Measurements from ENCODE around the gene KLC1. TPM values are rescaled to one million over a fixed set of nuclear protein-coding genes. Genes with fewer than 3 reads are reported as not detected.

Gene KLC1
- total and polyA plus RNA-seq, 2 donors (not counting 1 experiment from before 2014, with no cell fraction given) = 102 to 243 TPM

DNA sequence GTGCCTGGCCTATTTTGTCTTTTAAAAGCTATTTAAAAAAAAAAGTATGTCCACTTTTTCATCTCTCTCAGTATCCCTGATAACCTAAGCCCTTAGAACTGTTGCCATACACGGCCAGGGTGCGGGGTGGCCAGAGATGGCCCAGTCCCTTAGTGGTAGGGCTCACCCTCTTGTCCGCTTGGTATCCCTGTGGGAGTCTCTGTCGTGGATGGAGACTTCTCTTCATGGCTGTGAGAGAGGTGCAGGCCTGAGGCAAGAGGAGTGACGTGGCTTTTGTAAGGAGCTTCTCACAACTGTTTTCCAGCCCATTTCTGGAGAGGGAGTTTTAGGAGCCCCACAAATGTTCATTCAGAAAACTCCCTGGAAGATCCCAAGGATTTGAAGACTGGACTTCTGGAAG is 59.4 kb downstream of the KLC1 start:
- TF ChIP-seq EZH2 (IDR thresholded peaks at IDR 0.05; ENCODE audit: borderline replicate concordance, insufficient read depth, low read depth, low read length, poor library complexity, severe bottlenecking) = no peak
- TF ChIP-seq, protein P1, sequence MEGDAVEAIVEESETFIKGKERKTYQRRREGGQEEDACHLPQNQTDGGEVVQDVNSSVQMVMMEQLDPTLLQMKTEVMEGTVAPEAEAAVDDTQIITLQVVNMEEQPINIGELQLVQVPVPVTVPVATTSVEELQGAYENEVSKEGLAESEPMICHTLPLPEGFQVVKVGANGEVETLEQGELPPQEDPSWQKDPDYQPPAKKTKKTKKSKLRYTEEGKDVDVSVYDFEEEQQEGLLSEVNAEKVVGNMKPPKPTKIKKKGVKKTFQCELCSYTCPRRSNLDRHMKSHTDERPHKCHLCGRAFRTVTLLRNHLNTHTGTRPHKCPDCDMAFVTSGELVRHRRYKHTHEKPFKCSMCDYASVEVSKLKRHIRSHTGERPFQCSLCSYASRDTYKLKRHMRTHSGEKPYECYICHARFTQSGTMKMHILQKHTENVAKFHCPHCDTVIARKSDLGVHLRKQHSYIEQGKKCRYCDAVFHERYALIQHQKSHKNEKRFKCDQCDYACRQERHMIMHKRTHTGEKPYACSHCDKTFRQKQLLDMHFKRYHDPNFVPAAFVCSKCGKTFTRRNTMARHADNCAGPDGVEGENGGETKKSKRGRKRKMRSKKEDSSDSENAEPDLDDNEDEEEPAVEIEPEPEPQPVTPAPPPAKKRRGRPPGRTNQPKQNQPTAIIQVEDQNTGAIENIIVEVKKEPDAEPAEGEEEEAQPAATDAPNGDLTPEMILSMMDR (IDR thresholded peaks at IDR 0.05) = no peak
- no peak overlapping the region for H3K4me3 Mint-ChIP-seq
- H3K27ac ChIP-seq (ENCODE audit: low read length in 2 of 2) = peak overlapping the region in 1 of 2 donors; percentile 62
- H3K27ac Mint-ChIP-seq = peak overlapping the region; percentile 37
- DNase-seq (no peak), ATAC-seq (ENCODE audit: low read depth) (no peak)
- peak overlapping the region; percentile 45 for H3K4me2 ChIP-seq (replicated peaks; ENCODE audit: low read depth, low read length, poor library complexity, severe bottlenecking)
- H4K20me1 ChIP-seq (ENCODE audit: control insufficient read depth, insufficient read depth, low read length, poor library complexity, severe bottlenecking) = peaks cover 25% of the 10 kb centered on the region
- intact Hi-C loops (cut with micrococcal nuclease) = no loop called here
- H3K9ac ChIP-seq (ENCODE audit: low read length) = no peak overlapping the region
- no peak overlapping the region for H2AFZ ChIP-seq (ENCODE audit: insufficient read depth, low read depth, low read length, poor library complexity, severe bottlenecking)
- H3K9me3 Mint-ChIP-seq (ENCODE audit: insufficient read depth) = no peaks in the 10 kb centered on the region
- H3K4me3 ChIP-seq (ENCODE audit: control extremely low read depth in 1 of 5, extremely low read depth in 1 of 5, insufficient read depth in 1 of 5, low read depth in 2 of 5, low read length in 4 of 5) = no peak overlapping the region
- no peaks in the 10 kb centered on the region for H3K27me3 Mint-ChIP-seq
- H3K27me3 ChIP-seq (replicated peaks in 1 of 4; ENCODE audit: control extremely low read depth in 1 of 4, control insufficient read depth in 3 of 4, insufficient read depth in 4 of 4, low read length in 3 of 4) = no peaks in the 10 kb centered on the region
- WGBS (ENCODE audit: insufficient coverage) = no CpG with 5 or more reads among the region's 5 CpGs
- H3K79me2 ChIP-seq (ENCODE audit: control insufficient read depth, insufficient read depth, low read length) = peaks cover 28% of the 10 kb centered on the region
- POLR2A ChIA-PET = no interaction called here
- CTCF ChIA-PET = interaction anchor here (2.6 kb wide), 1 partner anchor 8 kb away, joined by 10 read pairs; no protein-coding TSS in a partner anchor
- H3K9me3 ChIP-seq (ENCODE audit: control extremely low read depth in 1 of 3, control insufficient read depth in 2 of 3, insufficient read depth in 1 of 3, low read length in 2 of 3) = no peaks in the 10 kb centered on the region
- peaks cover 41 to 43% of the 10 kb centered on the region in 2 donors for H3K4me1 ChIP-seq (ENCODE audit: control insufficient read depth in 2 of 2, insufficient read depth in 2 of 2, low read length in 2 of 2)
- peaks cover 38% of the 10 kb centered on the region for H3K4me1 Mint-ChIP-seq
- H3K36me3 ChIP-seq (replicated peaks in 1 of 2; ENCODE audit: control extremely low read depth in 1 of 2, control insufficient read depth in 1 of 2, extremely low read depth in 1 of 2, insufficient read depth in 2 of 2, low read length in 1 of 2) = peaks cover 2 to 50% of the 10 kb centered on the region in 2 experiments

Measured in B cell (primary cell).